Measurements from ENCODE around the gene HBD.

Gene HBD

GRCh38 chr11:5232176-5232575 lies 2.1 kb downstream of the HBD start:
- DNase-seq (ENCODE audit: low read depth): peak; percentile 31

- DNase-seq (ENCODE audit: low read depth): no peak
These were observed 3.2 kb downstream of the HBD start for GRCh38 chr11:5231111-5231510.

- no peak for DNase-seq (ENCODE audit: low read depth)
These were observed 4.0 kb downstream of the HBD start for GRCh38 chr11:5230266-5230665.

- no peak for DNase-seq (ENCODE audit: low read depth)
These were observed 4.5 kb downstream of the HBD start for GRCh38 chr11:5229796-5230195.

GRCh38 chr11:5229356-5229755 lies 4.9 kb downstream of the HBD start:
- no peak for DNase-seq (ENCODE audit: low read depth)

GRCh38 chr11:5228124-5228523 lies 6.2 kb downstream of the HBD start:
- no peak for DNase-seq (ENCODE audit: low read depth)

- no peak for DNase-seq (ENCODE audit: low read depth)
These were observed 6.6 kb downstream of the HBD start for GRCh38 chr11:5227681-5228080.

GRCh38 chr11:5226732-5227310 lies 7.5 kb downstream of the HBD start, which contains the start of gene HBB:
Gene HBB (minus strand): TSS chr11:5227071. CDS start chr11:5227021, 50 bp downstream.
- DNase-seq (ENCODE audit: low read depth): no peak

- DNase-seq (ENCODE audit: low read depth): no peak
These were observed 8.8 kb downstream of the HBD start for GRCh38 chr11:5225480-5225871.

- no peak for DNase-seq (ENCODE audit: low read depth)
These were observed 9.5 kb downstream of the HBD start for GRCh38 chr11:5224538-5225479.

- no peak for DNase-seq (ENCODE audit: low read depth)
These were observed 10.6 kb downstream of the HBD start for GRCh38 chr11:5223686-5224085.

- no peak for DNase-seq (ENCODE audit: low read depth)
These were observed 11.1 kb downstream of the HBD start for GRCh38 chr11:5223146-5223545.

- no peak for DNase-seq (ENCODE audit: low read depth)
These were observed 23.9 kb downstream of the HBD start for GRCh38 chr11:5210376-5210885.

- DNase-seq (ENCODE audit: low read depth): peak; percentile 84
These were observed 29.5 kb downstream of the HBD start for GRCh38 chr11:5204787-5205186.

GRCh38 chr11:5203366-5203765 lies 30.9 kb downstream of the HBD start:
- DNase-seq (ENCODE audit: low read depth): peak; percentile 10

GRCh38 chr11:5200582-5200981 lies 33.7 kb downstream of the HBD start, which contains the start of gene OR51V1:
Gene OR51V1 (minus strand): TSS chr11:5200682. CDS start chr11:5200682, 0 bp downstream.
- no peak for DNase-seq (ENCODE audit: low read depth)

- no peak for DNase-seq (ENCODE audit: low read depth)
These were observed 36.0 kb downstream of the HBD start for GRCh38 chr11:5198285-5198684.

- peak; percentile 66 for DNase-seq (ENCODE audit: low read depth)
These were observed 36.7 kb downstream of the HBD start for GRCh38 chr11:5197536-5197935.

GRCh38 chr11:5196731-5197130 lies 37.6 kb downstream of the HBD start:
- peak; percentile 11 for DNase-seq (ENCODE audit: low read depth)

- no peak for DNase-seq (ENCODE audit: low read depth)
These were observed 38.2 kb downstream of the HBD start for GRCh38 chr11:5196067-5196466.

- no peak for DNase-seq (ENCODE audit: low read depth)
These were observed 41.5 kb downstream of the HBD start for GRCh38 chr11:5192738-5193137.

- DNase-seq (ENCODE audit: low read depth): no peak
These were observed 46.1 kb downstream of the HBD start for GRCh38 chr11:5188201-5188600.
